Hematopoietic multipotent progenitor cell treated with erythropoietin and hydrocortisone succinate and interleukin-3 and kit ligand, for 4 days (in vitro differentiated cells): ENCODE measurements around the gene PID1.

Experiments used
- DNase-seq: peaks from one replicate; pipeline ENCODE4 v3.0.0-alpha.2; 2015

PID1 gene

DNA sequence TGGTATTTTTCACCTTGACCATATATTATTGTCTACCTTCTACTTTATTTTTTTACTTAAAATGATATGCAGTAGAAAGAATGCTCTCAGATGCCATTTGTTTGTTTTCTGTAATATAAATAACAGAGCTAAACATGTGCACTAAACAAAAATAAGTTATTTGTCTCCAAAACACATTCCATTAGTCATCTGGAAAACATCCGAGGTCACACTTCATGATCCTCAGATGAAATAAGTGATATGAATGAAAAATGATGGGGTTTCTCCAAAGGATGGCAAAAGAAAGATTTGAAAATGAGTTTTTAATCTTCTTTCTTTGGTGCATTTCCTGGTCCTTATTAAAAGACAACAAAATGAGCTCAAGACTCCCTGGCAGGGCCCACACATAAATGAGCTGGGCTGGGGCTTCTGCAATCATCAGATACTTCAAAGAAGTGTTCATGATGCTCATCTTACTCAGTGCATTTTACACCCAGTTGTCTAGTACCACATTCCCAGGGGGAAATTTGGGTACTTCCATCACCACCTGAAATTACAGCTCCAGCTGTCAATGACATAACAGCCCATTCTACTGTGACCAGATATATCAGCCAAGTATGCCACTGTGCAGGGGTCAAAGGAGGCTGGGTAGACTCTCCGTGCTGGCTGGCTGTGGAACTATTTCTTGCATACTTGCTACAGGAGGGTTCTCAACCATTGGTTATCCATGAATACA lies 283.5 kb downstream of the PID1 start:
- no peak for DNase-seq

DNA sequence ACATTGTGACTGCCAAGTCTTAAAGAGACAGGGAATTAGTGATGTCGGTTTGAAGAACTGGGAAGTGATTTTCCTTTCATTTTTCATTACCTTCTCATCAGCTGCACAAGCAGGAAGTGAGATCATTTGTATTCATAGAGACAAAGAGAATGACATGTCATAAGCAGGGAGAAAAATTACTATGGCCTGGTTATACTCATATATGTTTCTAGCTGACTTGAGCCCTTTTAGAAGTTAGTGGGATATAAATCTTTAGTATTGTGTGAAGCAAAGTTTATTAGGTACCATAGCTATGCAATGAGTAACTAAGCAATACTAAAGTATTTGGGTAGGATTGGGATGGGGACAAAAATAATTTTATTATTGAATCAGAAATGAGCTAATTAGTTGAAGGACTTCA lies 284.1 kb downstream of the PID1 start:
- DNase-seq, result no peak

DNA sequence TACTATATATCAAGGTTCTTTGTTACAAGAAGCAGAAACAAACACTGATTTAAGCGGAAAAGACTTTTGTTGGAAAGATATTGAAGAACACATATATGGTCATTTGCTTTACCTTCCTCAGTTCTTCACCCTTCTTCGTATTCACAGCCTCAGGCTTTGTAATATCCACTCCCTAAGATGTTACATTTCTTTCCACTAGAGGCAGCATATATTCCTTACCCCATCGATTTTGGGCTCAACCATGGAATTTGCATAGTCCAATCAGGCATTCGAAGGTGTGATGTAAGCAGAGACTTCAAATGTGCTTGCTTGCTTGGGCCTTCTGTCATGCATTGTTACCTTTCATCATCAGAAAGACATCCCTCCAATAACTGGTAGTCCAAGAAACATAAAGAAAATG lies 287.4 kb downstream of the PID1 start:
- no peak for DNase-seq

DNA sequence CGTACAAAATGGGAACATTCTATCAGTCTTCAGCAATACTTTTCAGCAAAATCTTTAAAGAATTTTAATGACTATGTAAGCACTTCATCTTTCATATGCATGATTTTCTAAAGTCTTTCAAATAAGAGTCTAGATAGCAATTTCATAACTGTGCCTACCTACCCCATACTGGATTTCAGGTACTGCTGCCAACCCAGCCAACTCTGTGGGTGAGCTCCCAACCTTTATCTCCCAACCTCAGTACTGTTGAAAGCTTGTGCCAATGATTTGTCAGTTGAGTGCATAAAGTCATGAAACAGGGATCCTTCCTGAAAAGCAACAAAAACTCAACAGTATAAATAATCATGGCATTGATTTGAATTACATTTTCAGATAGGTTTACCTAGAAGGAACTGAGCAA lies 296.9 kb downstream of the PID1 start:
- no peak for DNase-seq
